NK-92 treated with Interleukin-12 subunit alpha and Interleukin-12 subunit beta, amount 100 ng/mL, for 24 hours (cell line): ENCODE data around the gene SDK1.
"Not testable (repeated sequence)": the region's sequence is repeated elsewhere in the genome, so short reads cannot be mapped to it uniquely, and the experiment has no call there.

ENCODE experiments used
- DNase-seq: peaks from one replicate; lab custom pipeline; 2025; lab: John Stamatoyannopoulos, UW

The SDK1 gene

GRCh38 chr7:4073750-4074149 is 772.7 kb downstream of the SDK1 start:
- DNase-seq = no peak

GRCh38 chr7:4074407-4074806 is 773.4 kb downstream of the SDK1 start:
- no peak for DNase-seq

- no peak for DNase-seq
Observed at GRCh38 chr7:4074994-4075393, 773.9 kb downstream of the SDK1 start.

- DNase-seq = no peak
Observed at GRCh38 chr7:4076701-4077294, 775.7 kb downstream of the SDK1 start.

GRCh38 chr7:4077980-4078379 is 776.9 kb downstream of the SDK1 start:
- DNase-seq = no peak

- no peak for DNase-seq
Observed at GRCh38 chr7:4078580-4078979, 777.5 kb downstream of the SDK1 start.

GRCh38 chr7:4079366-4079765 is 778.3 kb downstream of the SDK1 start:
- DNase-seq = no peak

- DNase-seq = no peak
Observed at GRCh38 chr7:4079956-4080355, 778.9 kb downstream of the SDK1 start.

- DNase-seq = no peak
Observed at GRCh38 chr7:4080954-4081353, 779.9 kb downstream of the SDK1 start.

- DNase-seq = no peak
Observed at GRCh38 chr7:4083513-4083912, 782.5 kb downstream of the SDK1 start.

GRCh38 chr7:4084271-4084670 is 783.2 kb downstream of the SDK1 start:
- DNase-seq = no peak

GRCh38 chr7:4085937-4086691 is 785.1 kb downstream of the SDK1 start:
- DNase-seq = no peak

GRCh38 chr7:4086723-4087122 is 785.7 kb downstream of the SDK1 start:
- no peak for DNase-seq

GRCh38 chr7:4091767-4092166 is 790.7 kb downstream of the SDK1 start:
- DNase-seq = no peak

- DNase-seq = no peak
Observed at GRCh38 chr7:4093035-4093434, 792.0 kb downstream of the SDK1 start.

- no peak for DNase-seq
Observed at GRCh38 chr7:4093483-4093882, 792.4 kb downstream of the SDK1 start.

- not testable (repeated sequence) for DNase-seq
Observed at GRCh38 chr7:4094158-4094557, 793.1 kb downstream of the SDK1 start.

- DNase-seq = no peak
Observed at GRCh38 chr7:4097001-4097609, 796.1 kb downstream of the SDK1 start.

GRCh38 chr7:4098169-4098568 is 797.1 kb downstream of the SDK1 start:
- no peak for DNase-seq

GRCh38 chr7:4099651-4100050 is 798.6 kb downstream of the SDK1 start:
- DNase-seq = no peak

GRCh38 chr7:4100148-4100547 is 799.1 kb downstream of the SDK1 start:
- DNase-seq = no peak

GRCh38 chr7:4100691-4101090 is 799.6 kb downstream of the SDK1 start:
- no peak for DNase-seq

- DNase-seq = no peak
Observed at GRCh38 chr7:4102231-4102841, 801.3 kb downstream of the SDK1 start.
